H1 (cell line): Measurements from ENCODE around the gene EFCAB8.
"Not testable (repeated sequence)": the region's sequence is repeated elsewhere in the genome, so short reads cannot be mapped to it uniquely, and the experiment has no call there.

Experiments
- MAFK ChIP-seq: IDR thresholded peaks from 2 replicates; pipeline ENCODE4 v1.6.1; 2012; ENCODE audit warnings: low read depth, mild to moderate bottlenecking, improper control_type of control experiment, low read length
- TF ChIP-seq, protein P1 (sequence below): IDR thresholded peaks from 2 replicates; pipeline ENCODE4 v1.6.1; 2011; ENCODE audit warnings: low read length, improper control_type of control experiment
- TF ChIP-seq, protein P2 (sequence below), 3 experiments: IDR thresholded peaks; 1 replicate in 2 of 3; 2 replicates in 1 of 3; pipeline versions ENCODE4 v1.5.1 to v1.6.1; 2011; ENCODE audit warnings: low read length in 3 of 3, mild to moderate bottlenecking in 3 of 3, inconsistent platforms in 2 of 3, low read depth in 1 of 3, moderate library complexity in 1 of 3; ENCODE audit not compliant: insufficient read depth in 1 of 3; ENCODE audit errors: control extremely low read depth in 1 of 3

DNA sequence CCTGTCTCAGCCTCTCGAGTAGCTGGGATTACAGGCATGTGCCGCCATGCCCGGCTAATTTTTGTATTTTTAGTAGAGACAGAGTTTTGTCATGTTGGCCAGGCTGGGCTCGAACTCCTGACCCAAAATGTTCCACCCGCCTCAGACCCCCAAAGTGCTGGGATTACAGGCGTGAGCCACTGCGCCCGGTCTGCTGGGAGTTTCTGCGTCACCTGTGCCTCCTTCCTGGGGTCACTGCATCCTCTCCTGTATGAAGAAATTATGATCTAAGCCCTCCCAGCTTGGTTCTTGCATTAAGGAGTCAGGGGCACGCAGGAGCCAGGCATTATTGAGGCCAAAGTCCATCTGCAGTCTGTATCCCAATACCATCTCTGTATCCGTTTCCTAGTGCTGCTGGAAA, 103.9 kb downstream of the EFCAB8 start:
- TF ChIP-seq, protein P1, sequence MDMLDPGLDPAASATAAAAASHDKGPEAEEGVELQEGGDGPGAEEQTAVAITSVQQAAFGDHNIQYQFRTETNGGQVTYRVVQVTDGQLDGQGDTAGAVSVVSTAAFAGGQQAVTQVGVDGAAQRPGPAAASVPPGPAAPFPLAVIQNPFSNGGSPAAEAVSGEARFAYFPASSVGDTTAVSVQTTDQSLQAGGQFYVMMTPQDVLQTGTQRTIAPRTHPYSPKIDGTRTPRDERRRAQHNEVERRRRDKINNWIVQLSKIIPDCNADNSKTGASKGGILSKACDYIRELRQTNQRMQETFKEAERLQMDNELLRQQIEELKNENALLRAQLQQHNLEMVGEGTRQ = not testable (repeated sequence)
- TF ChIP-seq, protein P2, sequence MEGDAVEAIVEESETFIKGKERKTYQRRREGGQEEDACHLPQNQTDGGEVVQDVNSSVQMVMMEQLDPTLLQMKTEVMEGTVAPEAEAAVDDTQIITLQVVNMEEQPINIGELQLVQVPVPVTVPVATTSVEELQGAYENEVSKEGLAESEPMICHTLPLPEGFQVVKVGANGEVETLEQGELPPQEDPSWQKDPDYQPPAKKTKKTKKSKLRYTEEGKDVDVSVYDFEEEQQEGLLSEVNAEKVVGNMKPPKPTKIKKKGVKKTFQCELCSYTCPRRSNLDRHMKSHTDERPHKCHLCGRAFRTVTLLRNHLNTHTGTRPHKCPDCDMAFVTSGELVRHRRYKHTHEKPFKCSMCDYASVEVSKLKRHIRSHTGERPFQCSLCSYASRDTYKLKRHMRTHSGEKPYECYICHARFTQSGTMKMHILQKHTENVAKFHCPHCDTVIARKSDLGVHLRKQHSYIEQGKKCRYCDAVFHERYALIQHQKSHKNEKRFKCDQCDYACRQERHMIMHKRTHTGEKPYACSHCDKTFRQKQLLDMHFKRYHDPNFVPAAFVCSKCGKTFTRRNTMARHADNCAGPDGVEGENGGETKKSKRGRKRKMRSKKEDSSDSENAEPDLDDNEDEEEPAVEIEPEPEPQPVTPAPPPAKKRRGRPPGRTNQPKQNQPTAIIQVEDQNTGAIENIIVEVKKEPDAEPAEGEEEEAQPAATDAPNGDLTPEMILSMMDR (IDR thresholded peaks at IDR 0.05; ENCODE audit: control extremely low read depth in 1 of 3, insufficient read depth in 1 of 3, low read depth in 1 of 3, low read length in 3 of 3) = not testable (repeated sequence)
- not testable (repeated sequence) for TF ChIP-seq MAFK
